HG03196 (cell line): ENCODE data around the gene RIPOR3.
A peak's percentile ranks its signal among the peaks of the same experiment; 100 is the strongest.

Experiments
- ATAC-seq: cut with Tn5 transposase; IDR thresholded peaks from one replicate; pipeline ENCODE4 v1.9.1; 2021; ENCODE audit not compliant: unreplicated experiment

The RIPOR3 gene, protein sequence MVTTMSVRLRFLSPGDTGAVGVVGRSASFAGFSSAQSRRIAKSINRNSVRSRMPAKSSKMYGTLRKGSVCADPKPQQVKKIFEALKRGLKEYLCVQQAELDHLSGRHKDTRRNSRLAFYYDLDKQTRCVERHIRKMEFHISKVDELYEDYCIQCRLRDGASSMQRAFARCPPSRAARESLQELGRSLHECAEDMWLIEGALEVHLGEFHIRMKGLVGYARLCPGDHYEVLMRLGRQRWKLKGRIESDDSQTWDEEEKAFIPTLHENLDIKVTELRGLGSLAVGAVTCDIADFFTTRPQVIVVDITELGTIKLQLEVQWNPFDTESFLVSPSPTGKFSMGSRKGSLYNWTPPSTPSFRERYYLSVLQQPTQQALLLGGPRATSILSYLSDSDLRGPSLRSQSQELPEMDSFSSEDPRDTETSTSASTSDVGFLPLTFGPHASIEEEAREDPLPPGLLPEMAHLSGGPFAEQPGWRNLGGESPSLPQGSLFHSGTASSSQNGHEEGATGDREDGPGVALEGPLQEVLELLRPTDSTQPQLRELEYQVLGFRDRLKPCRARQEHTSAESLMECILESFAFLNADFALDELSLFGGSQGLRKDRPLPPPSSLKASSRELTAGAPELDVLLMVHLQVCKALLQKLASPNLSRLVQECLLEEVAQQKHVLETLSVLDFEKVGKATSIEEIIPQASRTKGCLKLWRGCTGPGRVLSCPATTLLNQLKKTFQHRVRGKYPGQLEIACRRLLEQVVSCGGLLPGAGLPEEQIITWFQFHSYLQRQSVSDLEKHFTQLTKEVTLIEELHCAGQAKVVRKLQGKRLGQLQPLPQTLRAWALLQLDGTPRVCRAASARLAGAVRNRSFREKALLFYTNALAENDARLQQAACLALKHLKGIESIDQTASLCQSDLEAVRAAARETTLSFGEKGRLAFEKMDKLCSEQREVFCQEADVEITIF

DNA sequence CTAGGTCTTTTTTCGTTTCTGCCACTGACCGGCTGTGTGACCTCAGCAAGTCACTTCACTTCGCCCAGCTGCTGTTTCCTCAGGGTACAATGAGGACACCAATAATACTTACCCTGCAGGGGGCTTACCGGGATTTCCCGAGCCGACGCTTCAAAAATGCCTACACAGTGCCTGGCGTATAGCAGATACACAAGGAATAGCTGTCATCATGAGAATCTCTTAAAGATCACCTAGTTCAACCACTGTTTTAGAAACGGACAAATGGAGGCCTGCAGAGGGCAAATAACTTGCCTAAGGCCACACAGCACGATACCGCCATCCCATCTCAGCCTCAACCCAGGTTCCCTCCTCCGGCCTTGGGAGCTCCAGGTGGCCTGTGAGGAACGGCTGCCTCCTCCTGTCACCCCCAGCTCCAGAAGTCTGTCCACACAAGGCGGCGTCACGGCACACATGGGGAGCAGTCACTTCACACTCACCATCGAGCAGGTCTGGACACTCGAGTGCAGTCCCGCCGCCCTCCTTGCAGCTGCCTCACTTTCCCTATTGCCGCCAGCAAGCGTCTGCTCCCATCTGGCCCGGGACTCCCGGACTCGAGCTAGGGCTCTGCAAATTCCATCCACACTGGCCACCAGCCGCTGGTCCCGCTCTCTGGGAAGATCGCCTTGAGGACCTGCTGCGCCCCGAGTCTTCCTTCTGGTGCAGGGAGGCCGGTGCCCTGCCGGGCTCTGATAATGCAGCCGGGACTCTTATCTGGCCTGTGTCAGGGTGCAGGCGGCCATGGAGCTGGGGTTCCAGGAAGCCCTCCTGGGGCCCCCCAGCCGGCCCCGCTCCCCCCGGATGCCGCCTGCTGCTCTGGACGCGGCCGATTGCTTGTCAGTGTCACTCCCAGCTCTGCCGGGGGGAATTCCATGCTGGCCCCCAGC, at the start of gene RIPOR3:
Gene RIPOR3 (minus strand): TSS at position 893 of the 923 bp plus-strand sequence. CDS start 414 bp downstream, at position 479.
- no peak for ATAC-seq

GRCh38 chr20:50737352-50737751, 46.0 kb upstream of the RIPOR3 start:
- ATAC-seq, result no peak

DNA sequence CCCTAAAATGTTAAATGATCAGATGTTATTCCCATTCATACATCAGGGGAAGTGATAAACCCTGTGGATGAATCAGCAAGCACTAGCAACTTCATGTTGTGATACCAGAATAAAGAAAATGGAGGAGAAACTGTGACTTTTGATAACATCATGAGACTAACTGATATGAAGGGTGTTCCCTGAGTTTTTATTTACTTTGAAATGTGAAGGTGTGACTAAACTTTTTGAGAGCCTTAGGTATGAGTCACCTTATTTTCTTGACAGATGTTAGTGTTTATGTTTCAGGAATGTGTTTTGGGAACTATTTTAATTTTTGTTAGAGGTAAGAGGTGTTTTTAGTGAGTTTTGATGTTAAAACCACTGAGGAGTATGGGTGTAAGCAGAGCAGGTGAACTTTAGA, 44.5 kb upstream of the RIPOR3 start:
- no peak for ATAC-seq

DNA sequence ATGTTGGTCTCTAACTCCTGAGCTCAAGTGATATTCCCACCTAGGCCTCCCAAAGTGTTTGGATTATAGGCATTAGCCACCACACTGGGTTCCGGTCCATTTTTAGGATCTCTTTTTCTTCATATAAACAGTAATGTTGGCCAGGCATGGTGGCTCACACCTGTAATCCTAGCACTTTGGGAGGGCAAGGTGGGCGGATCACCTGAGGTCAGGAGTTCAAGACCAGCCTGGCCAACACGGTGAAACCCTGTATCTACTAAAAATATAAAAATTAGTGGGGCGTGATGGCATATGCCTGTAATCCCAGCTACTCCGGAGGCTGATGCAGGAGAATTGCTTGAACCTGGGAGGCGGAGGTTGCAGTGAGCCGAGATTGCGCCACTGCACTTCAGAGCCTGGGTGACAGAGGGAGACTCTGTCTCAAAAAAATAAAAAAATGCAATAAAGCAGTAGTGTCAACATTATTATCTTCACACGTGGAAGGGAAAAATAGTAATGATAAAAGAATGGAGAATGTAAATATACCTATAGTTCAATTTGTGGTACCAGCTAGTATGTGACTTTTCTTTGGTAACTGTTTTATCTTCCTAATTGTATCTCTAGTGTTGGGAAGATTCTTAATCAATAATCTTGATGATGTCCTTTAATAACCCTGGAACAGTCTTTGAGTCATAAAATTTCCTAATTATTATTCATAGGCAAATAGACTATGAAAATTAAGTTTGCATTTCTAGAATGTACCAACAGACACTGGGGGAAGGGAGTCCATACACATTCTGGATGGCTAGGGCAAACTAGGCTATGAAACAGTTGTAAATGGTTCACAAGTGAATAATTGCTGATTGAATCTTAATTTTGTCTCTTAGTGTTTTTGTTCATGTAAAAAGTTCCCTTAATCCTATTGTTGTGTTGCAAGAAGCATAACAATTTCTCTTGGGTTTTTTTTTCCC, 43.7 kb upstream of the RIPOR3 start:
- no peak for ATAC-seq

DNA sequence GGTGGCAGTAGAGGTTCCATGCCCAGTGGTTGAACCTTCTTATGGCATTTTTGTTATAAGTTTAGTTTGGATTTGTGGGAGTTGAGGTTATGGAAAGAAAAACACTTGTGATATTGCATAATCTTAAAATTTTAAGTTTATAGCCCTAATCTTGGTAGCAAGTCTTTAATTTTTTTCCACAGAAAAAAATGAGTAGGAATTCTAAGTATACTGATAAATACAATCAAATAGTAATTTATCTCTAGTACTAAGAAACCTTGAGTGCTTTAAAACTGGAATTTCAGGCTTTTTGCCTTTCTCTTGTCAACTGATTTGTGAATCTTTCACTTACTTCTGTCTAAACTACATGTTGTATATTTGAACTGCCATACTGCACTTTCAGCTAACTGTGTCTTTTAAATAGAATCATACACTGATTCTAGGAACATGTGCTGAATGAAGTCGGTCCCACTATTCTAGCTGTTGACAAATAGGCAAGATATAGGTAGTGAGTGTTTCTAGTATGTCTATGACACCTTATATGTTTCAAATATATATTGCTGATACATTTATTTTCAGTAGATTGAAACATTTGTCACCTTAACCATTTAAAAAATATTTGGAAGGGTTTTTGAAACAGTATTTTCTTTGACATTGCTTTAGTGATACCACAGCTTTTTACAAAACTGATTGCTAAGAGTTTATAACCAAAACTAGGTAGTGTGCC, 42.5 kb upstream of the RIPOR3 start:
- no peak for ATAC-seq

DNA sequence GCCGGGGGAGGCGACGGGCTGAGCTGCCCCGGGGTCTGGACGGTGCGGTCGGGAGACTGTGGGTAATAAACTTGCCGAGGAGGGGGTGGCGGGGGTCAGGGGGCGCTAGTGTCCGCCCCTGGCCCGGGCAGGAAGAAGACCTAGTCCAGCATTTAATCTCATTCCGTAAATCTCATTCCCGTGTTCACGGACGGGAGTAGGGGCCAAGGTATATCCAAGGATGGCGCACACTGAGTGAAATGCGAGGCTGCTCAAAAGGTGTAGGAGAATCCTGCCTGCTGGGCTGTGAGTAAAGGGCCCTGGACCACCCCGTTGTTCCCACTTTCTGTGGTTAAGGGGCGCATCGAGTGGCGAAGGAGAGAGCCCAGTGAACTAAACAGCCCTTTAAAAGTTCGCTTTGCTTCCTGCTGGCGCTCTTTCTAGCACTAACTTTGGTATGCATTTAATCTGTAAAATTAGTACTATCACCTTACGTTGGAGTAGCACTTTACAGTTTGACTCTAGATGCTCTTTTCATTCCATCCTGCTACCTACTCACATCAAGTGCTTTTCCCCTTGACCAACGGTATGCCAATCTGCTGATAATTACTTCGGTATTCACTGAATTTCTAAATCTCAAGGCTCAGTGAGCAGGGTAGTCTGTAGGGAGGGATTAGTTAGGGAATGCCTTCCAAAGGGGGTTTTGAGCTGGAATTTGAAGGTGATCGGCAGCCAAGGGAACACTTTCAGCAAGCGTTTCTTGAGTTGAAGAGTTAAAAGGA, 40.8 kb upstream of the RIPOR3 start:
- no peak for ATAC-seq

DNA sequence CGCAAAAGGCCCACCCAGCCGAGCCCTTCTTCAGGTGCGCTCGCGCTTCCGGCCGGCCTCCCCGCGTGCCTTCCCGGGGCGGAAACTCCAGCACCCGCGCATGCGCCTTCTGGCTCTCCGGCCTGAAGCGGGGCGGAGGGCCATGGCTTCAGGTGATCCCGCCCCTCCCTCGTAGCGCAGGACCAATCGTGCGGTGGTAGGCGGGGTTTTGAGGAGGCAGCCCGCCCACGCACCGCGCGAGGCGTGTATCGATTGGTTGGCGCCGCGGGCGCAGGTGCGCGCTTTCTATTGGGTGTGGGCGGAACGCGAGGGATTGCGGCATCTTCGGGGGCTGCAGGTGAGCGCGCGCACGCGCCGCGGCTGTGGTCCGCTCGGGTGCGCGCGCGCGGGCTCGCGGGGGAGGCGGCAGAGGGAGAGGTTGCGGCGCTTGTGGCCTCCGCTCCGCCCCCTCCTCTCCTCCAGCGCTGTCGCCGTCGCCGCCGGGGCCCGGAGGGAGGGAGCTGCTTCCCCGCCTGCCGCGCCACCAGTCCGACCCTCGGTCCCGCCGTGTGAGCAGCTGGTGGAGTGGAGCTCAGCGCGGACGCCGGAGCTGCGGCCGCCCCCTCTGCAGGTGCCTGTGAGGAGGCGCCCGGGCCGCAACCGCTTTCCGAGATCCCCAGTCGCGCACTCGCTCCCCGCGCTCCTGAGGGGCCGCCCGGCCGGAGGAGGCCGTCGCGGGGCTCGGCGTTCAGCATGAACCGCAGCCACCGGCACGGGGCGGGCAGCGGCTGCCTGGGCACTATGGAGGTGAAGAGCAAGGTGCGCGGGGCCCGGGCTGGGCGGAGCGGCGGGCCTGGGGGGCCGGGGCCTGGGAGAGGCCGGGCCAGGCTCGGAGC, 40.0 kb upstream of the RIPOR3 start, which contains the start of gene PARD6B:
Gene PARD6B (plus strand): TSS at position 526 of the 875 bp plus-strand sequence. CDS start 207 bp downstream, at position 733.
- peak; percentile 88 for ATAC-seq

DNA sequence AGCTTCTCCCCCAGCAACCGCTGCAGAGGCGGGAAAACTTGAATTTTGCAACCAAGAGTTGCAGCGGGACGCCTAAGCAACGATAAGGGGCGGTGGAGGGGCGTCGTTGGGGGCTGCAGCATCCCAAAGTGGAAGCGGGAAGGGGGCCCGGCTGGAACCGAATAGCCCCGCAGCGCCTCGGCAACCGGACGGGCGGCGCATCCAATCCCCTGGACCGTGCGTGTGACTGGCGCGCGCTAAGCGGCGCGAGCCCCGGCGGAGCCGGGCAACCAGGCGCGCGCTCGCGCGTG, 39.4 kb upstream of the RIPOR3 start:
- no peak for ATAC-seq

DNA sequence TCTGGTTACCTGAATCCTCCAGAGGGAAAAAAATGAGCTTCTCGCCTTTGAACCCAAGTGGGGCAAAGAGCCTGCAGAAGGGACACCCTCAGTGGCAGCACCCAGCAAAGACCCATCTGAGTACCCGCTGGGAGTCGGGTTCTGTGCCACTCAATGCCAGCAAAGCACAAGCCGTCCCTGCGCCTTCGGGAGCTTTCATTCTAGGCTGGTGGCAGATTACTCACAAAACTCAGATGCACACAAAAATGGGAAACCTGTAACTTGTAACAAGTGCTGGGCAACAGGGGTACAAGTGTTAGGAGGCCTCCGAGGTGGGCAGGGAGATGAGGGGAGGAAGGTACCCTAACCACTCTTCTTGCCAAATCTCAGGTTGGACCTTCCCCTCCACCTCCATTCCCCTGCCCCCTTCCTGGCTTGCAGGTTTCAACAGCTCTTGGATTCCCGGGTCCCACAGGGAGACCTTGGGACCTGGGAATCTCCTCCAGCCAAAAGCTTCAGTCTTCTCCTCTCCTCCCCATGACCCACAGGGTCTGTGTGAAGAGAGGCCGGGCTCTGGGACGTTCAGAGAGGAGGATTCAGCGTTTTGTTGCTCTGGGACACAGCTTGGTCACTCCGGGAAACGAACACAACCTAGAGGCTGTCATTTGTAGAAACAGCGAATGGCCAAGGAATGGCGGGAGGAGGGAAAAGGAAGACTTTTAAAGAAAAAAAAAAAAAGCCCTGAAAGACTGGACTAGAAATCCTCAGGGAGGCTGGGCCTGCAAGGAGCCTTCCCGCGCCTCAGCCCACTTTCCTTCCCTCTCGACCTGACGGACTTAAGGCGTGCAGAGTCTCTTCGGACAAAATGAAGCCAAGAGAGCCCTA, 38.8 kb upstream of the RIPOR3 start:
- ATAC-seq, result no peak

GRCh38 chr20:50728981-50729874, 37.9 kb upstream of the RIPOR3 start:
- no peak for ATAC-seq

- no peak for ATAC-seq
Observed at GRCh38 chr20:50728486-50728980, 37.2 kb upstream of the RIPOR3 start.

- no peak for ATAC-seq
Observed at GRCh38 chr20:50727792-50728485, 36.6 kb upstream of the RIPOR3 start.

- ATAC-seq, result no peak
Observed at GRCh38 chr20:50726955-50727791, 35.8 kb upstream of the RIPOR3 start.

GRCh38 chr20:50725724-50726005, 34.3 kb upstream of the RIPOR3 start:
- no peak for ATAC-seq
